AG04450 (cell line): Measurements from ENCODE around the gene PPFIBP2. TPM values are rescaled to one million over a fixed set of nuclear protein-coding genes. Genes with fewer than 3 reads are reported as not detected.

Experiments used
- CTCF ChIA-PET: fragments of 300-600, 350-600 bp; formaldehyde crosslinking; extraction: SDS; loops from one replicate; lab custom pipeline; 2022; ENCODE audit warnings: antibody characterized with exemption, inconsistent platforms; lab: Charles Lee
- POLR2A ChIA-PET: fragments of 350-600 bp; formaldehyde crosslinking; extraction: SDS; loops from one replicate; lab custom pipeline; 2021; ENCODE audit warnings: antibody characterized with exemption, inconsistent platforms; lab: Yijun Ruan, JAX
- DNase-seq: peaks from one replicate; pipeline ENCODE4 v3.0.0-alpha.2; 2011; ENCODE audit warnings: low read depth, low spot score
- H3K27ac ChIP-seq: one replicate; pipeline ENCODE4 v1.5.1; 2012; ENCODE audit warnings: low read depth, low read length, control low read depth
- H3K27me3 ChIP-seq: one replicate; pipeline ENCODE4 v1.6.0; 2012; ENCODE audit warnings: low read length; ENCODE audit not compliant: control insufficient read depth, insufficient read depth
- H3K4me3 ChIP-seq: 2 replicates; pipeline ENCODE4 v1.5.1; 2011; ENCODE audit warnings: mild to moderate bottlenecking, low read depth, low read length, control low read depth
- H3K9me3 ChIP-seq: 2 replicates; pipeline ENCODE4 v1.5.1; 2012; ENCODE audit warnings: low read length; ENCODE audit not compliant: control insufficient read depth, insufficient read depth
- polyA plus RNA-seq: library from polyadenylated mRNA; depleted of rRNA; stranded (reverse); fragments of >200 nt; gene quantifications from 2 replicates; pipeline ENCODE4 v1.2.3, GENCODE V29; 2011
- TF ChIP-seq, protein P1 (sequence below): IDR thresholded peaks from 2 replicates; pipeline ENCODE4 v1.5.1; 2011; ENCODE audit warnings: low read depth, low read length, control low read depth, inconsistent platforms

The PPFIBP2 gene
- polyA plus RNA-seq, 1 experiment, result 4.1 TPM

DNA sequence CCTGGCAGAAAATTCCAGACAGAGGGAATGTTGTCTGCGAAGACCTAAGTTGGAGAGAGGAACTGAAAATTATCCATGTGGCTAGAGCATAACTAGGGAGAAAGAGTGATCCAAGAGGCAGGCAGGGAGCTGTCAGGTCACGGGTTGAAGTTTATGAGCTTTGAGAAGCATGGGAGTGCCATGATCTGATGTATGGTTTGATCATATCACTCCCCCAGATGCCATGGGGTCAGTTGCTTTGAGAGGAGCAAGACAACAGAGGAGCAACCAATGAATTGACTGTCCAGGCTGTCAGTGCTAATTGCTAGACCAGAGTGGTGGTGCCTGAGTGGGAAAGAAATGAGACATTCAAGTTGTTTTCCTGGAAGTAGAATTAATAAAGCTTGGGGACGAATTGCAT, 105.5 kb downstream of the PPFIBP2 start:
- TF ChIP-seq, protein P1, sequence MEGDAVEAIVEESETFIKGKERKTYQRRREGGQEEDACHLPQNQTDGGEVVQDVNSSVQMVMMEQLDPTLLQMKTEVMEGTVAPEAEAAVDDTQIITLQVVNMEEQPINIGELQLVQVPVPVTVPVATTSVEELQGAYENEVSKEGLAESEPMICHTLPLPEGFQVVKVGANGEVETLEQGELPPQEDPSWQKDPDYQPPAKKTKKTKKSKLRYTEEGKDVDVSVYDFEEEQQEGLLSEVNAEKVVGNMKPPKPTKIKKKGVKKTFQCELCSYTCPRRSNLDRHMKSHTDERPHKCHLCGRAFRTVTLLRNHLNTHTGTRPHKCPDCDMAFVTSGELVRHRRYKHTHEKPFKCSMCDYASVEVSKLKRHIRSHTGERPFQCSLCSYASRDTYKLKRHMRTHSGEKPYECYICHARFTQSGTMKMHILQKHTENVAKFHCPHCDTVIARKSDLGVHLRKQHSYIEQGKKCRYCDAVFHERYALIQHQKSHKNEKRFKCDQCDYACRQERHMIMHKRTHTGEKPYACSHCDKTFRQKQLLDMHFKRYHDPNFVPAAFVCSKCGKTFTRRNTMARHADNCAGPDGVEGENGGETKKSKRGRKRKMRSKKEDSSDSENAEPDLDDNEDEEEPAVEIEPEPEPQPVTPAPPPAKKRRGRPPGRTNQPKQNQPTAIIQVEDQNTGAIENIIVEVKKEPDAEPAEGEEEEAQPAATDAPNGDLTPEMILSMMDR, result no peak
- no peak overlapping the region for H3K27ac ChIP-seq
- no peaks in the 10 kb centered on the region for H3K9me3 ChIP-seq
- no peaks in the 10 kb centered on the region for H3K27me3 ChIP-seq
- ChIA-PET CTCF (interaction anchor here (1.2 to 1.5 kb wide), 2 partner anchors 48 kb away, joined by 4 to 6 read pairs; no protein-coding TSS in a partner anchor), POLR2A (no interaction called here)
- no peak for DNase-seq
- no peak overlapping the region for H3K4me3 ChIP-seq

DNA sequence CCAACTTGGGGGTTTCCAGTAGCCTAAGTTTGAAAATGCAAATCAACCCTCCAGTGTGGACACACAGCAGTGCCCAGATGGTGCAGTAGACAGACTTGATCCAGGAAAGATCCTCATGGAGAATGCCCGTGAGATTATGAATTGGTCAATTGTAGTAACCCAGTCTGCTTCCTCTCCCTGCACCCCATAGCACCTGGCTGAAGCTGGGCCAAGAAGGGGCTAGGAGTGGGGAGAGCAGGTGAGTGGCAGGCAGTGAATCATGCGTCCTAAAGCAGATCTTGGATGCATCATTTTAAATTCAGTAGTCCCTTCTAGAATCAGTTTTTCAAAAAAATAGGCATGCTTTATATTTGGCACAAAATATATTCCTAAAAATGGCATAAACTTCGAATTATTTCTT, 107.3 kb downstream of the PPFIBP2 start:
- no peaks in the 10 kb centered on the region for H3K27me3 ChIP-seq
- no peaks in the 10 kb centered on the region for H3K9me3 ChIP-seq
- ChIA-PET POLR2A (no interaction called here), CTCF (interaction anchor here (0.8 kb wide), 1 partner anchor 77 kb away, joined by 3 read pairs; no protein-coding TSS in a partner anchor)
- TF ChIP-seq, protein P1, result no peak
- H3K27ac ChIP-seq, result no peak overlapping the region
- H3K4me3 ChIP-seq, result no peak overlapping the region
- no peak for DNase-seq

DNA sequence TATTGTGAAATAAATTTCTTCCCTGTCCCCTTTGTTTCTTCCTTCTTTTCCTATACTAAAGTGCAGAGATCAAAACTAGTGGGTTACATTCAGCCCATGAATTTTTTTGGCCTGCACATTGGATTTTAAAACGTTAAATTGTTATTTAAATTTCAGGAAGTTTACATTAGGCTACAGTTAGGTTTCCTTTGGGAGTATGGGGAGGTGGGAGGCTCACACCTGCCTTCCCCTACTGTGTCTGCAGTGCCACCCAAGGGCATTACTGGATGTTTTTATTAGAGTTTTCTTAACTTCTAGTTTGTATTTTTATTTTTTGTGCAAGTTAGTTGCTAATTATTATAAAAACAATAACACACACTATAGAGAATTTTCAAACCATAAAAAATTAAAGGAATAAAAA, 107.8 kb downstream of the PPFIBP2 start:
- H3K9me3 ChIP-seq, result no peaks in the 10 kb centered on the region
- CTCF ChIA-PET, result no interaction called here
- no peak overlapping the region for H3K27ac ChIP-seq
- H3K4me3 ChIP-seq, result no peak overlapping the region
- DNase-seq, result no peak
- no peaks in the 10 kb centered on the region for H3K27me3 ChIP-seq
- POLR2A ChIA-PET, result no interaction called here
- TF ChIP-seq, protein P1, result no peak

DNA sequence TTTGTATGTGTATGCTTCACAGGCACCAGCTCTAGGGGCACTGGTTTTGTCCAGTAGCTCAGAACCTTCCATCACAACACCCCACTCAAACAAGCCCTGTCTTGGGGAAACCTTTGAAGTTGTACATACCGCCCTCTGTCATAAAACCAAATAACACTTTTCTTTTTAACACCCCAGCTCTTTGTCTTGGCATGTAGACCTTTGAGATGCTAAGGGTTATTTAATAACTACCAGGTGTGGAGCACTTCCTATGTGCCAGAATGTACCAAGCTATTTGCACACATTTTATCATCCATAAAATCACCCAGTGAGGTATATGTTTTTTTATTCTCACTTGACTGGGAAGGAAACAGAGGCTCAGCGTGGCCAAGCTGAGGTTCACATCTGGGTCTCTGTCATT, 108.9 kb downstream of the PPFIBP2 start:
- Histone ChIP-seq H3K27me3 (no peaks in the 10 kb centered on the region), H3K9me3 (no peaks in the 10 kb centered on the region), H3K4me3 (no peak overlapping the region), H3K27ac (no peak overlapping the region)
- ChIA-PET CTCF (no interaction called here), POLR2A (no interaction called here)
- TF ChIP-seq, protein P1, result no peak
- no peak for DNase-seq

DNA sequence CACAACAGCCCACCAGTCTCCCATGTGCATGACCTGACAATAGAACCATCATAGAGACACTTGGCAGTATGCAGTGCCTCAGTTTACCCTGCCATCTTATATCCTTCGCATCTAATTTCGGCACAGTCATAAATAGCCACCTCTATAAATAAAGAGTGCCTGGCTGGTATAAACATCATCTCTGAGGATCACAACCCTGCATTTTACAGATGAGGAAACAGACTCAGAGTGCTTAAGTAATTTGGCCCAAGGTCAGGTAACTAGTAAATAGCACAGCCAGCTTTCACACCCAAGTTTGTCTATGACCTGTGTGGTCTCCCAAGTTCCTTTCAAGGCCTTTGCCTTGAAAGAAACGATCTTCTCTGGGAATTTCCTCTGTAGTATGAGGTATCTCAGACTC, 114.9 kb downstream of the PPFIBP2 start:
- Histone ChIP-seq H3K27me3 (no peaks in the 10 kb centered on the region), H3K27ac (no peak overlapping the region), H3K9me3 (no peaks in the 10 kb centered on the region), H3K4me3 (no peak overlapping the region)
- ChIA-PET CTCF (interaction anchor here (2.5 kb wide), 1 partner anchor 57 kb away, joined by 12 read pairs; no protein-coding TSS in a partner anchor), POLR2A (no interaction called here)
- TF ChIP-seq, protein P1, result no peak
- DNase-seq, result no peak
